HG03571 (cell line): ENCODE measurements around the gene TUFM.
"Not testable (repeated sequence)": the region's sequence is repeated elsewhere in the genome, so short reads cannot be mapped to it uniquely, and the experiment has no call there.

Experiments used
- ATAC-seq: cut with Tn5 transposase; IDR thresholded peaks from one replicate; pipeline ENCODE4 v1.9.1; 2021; ENCODE audit not compliant: unreplicated experiment

The TUFM gene

DNA sequence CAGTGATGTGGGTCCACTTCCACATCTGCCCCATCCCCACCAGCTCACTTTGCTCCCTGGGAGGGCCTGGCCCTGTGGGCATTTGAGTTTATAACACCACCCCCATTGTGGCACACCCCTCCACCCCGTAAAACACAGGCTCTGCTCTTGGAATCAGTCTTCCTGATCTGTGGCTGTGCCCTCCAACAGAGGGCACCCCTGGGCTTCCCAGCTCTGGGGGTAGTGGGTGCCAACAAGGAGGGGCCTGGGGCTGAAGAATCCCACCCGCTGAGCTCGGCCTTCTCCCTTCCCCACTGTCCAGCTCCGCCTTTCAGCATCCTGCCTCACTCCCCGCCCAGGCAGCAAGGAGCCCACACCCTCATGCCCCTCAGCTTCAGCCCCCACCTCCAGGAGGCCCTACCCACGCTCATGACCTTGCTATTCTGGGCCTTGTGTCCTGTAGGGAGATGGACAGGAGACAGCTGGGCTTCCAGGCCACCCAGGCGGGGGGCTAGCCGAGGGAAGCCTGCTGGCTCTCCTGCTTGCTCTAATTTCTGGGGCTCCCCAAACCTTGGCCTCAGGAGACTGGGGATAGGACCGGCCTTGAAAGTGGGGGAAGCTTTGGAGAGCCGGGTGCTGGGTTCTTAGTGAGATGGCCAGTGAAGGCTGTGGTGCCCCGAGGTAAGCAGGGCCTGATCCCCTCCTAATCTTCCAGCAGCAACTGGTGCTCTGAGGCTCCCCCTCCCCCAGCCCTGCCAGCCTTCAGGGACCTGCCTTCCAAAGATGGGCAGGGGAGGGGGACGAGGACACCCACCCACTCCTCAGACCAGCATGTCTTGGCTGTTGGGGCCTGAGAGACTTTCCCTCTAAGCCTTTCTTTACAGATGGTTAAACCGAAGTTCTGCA lies 29.2 kb upstream of the TUFM start:
- no peak for ATAC-seq

DNA sequence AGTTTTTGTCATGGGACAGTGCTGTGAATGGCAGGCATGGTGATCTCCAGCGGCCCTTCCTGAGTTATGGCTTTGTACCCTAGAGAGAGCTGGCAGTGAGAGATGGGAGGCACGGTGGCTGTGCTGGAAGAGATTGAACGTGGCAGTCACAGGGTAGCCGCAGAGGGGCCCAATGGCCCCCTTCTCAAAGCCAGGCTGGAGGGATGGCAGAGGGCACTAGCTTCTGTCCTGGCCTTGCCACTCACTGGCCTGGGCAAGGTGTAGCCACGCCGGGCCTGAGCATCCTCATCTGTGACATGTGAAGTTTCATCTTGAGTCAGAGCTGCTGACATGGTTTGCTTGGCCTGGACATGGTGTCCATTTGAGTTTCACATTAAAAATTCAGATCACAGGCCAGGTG lies 28.3 kb upstream of the TUFM start:
- ATAC-seq, result no peak

DNA sequence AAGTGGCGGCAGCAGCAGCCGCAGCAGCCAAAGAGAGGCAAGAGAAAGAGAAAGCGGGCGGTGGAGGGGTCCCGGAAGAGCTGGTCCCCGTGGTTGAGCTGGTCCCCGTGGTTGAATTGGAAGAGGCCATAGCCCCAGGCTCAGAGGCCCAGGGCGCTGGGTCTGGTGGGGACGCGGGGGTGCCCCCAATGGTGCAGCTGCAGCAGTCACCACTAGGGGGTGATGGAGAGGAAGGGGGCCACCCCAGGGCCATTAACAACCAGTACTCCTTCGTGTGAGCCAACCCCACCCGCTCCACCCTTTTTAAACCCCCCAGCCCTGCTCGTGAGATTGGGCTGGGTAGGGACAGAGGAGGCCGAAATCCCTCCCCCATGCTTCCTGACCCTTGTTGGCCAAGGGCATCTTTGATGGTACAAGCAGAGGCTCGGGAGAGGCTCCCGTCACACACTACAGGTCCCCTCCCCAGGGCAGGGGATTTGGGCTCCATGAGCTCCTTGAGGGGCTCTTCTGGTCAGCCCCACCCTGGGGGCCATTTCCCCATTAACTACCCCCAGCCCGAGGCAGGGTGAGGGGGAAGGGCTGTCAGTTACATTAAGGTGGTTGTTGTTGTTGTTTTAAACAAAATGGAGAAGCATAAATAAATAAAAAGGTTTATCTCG lies 27.5 kb upstream of the TUFM start:
- ATAC-seq, result no peak

DNA sequence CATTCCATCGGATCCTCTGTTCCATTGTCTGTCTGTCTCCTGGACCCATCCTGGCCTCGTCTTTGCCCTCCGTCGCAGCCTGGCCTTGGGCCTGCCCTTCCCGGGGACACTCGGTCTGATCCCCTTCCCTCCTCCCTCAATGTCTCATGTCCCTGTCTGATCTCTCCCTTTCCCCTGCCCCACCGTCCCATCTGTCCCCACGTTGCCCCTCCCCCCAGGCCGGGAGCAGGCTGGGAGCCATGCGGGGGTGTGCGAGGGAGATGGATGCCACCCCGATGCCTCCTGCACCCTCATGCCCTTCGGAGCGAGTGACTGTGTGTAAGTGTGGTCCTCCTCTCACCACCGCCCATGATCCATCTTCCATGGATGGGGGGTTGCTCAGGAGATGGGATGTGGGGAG lies 26.8 kb upstream of the TUFM start:
- ATAC-seq, result no peak

DNA sequence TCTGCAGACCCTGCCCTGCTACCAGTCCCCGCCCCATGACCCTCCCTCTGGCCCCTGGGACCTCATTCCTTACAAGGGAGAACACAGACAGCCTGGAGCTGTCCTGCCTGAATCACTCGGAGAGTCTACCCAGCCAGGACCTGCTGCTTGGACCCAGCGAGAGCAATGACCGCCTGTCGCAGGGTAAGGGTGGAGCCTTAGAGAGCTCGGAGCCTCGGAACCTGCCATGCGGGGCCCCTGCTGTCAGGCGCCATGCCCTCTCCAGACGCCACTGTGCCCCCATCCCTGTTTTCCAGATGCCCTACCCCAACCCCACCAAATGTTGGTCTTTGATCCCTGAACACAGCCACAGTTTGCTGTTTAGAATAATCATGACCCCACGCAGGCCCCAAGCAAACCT lies 23.1 kb upstream of the TUFM start:
- no peak for ATAC-seq

DNA sequence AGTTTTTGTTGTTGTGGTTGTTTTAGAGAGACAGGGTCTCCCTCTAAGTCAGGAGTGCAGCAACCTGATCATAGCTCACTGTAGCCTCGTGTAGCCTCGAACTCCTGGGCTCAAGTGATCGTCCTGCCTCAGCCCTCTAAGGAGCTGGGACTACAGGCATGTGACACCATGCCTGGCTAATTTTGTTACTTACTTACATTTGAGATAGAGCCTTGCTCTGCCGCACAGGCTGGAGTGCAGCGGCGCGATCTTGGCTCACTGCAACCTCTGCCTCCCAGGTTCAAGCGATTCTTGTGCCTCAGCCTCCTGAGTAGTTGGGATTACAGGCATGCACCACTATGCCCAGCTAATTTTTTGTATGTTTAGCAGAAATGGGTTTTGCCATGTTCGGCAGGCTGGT lies 21.5 kb upstream of the TUFM start:
- not testable (repeated sequence) for ATAC-seq

DNA sequence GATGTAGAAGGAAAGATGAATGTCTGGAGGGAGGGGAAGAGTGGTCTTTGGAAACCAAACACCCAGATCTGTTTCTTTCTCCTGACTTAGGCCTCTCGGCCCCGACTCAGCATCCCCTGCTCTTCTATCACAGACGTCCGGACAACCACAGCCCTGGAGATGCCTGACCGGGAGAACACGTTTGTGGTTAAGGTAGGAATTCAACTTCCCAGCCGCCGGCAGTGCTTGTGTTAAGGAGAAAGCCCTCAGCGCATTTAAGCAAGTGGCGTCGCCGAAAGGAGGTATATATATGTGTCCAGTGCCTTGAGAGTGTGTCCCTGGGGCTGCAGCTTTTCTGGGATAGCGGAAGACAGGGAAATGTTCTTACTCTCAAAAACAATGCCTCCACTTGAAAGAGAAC lies 21.1 kb upstream of the TUFM start:
- no peak for ATAC-seq

DNA sequence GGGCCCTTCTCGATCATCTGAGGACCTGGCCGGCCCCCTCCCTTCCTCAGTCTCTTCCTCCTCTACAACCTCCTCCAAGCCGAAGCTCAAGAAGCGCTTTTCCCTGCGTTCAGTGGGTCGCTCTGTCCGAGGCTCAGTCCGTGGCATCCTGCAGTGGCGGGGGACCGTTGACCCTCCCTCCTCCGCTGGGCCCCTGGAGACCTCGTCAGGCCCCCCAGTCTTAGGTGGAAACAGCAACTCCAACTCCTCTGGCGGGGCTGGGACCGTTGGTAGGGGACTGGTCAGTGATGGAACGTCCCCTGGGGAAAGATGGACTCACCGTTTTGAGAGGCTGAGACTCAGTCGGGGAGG lies 20.3 kb upstream of the TUFM start:
- ATAC-seq, result no peak

DNA sequence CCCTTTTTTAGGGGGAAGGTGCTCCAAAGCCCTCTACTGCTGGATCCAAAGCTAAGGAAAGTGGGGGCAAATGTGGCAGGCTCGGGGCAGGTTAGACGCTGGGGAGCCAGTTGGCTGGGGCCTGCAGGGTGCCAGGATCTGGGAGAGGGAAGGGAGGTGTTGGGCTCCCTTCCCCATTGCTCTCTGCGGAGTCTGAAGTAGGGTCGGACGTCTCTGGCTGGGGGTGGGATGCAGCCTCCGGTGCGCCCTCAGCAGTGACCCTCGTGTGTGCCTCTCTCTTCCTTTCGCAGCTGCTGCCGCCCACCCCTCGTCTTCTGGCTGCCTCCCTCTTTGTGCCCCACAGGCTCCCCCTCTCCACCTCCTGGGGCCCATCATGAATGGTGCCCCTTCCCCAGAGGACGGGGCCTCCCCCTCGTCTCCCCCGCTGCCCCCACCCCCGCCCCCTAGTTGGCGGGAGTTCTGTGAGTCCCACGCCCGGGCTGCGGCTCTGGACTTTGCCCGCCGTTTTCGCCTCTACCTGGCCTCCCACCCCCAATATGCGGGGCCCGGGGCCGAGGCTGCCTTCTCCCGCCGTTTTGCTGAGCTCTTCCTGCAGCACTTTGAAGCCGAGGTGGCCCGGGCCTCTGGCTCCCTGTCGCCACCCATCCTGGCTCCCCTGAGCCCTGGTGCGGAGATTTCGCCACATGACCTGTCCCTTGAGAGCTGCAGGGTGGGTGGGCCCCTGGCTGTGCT lies 19.7 kb upstream of the TUFM start:
- no peak for ATAC-seq

DNA sequence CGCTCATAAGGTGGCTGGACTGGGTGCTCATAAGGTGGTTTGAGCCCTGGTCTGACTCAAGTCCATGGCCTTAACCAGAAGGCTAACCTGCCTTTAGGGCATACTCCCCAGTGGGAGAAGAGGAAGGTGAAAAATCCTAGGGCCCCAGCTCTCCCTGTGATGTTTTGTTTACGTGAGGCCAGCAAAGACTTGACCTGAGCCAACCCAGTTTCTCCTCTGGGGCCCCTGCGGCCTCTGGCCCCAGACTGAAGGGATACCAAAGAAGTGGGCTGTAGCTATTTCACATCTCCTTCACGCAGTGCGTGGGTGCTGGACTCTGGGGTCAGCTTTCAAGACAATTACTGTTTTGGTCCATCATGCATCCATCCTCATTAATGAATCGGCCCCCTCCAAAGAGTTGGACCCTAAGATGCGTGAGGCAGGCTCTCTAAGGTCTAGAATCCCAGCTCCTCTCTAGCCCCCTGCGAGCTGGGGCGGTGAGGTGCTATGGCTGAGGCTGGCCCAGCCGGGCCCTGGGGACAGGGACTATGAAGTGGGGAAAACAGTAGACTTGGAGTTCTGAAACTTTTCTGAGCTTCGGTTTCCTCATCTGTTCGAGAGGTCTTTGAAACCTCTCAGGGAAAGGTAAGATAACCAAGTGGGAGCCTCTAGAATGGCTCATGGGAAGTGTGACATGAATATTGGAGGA lies 19.0 kb upstream of the TUFM start:
- ATAC-seq, result no peak

DNA sequence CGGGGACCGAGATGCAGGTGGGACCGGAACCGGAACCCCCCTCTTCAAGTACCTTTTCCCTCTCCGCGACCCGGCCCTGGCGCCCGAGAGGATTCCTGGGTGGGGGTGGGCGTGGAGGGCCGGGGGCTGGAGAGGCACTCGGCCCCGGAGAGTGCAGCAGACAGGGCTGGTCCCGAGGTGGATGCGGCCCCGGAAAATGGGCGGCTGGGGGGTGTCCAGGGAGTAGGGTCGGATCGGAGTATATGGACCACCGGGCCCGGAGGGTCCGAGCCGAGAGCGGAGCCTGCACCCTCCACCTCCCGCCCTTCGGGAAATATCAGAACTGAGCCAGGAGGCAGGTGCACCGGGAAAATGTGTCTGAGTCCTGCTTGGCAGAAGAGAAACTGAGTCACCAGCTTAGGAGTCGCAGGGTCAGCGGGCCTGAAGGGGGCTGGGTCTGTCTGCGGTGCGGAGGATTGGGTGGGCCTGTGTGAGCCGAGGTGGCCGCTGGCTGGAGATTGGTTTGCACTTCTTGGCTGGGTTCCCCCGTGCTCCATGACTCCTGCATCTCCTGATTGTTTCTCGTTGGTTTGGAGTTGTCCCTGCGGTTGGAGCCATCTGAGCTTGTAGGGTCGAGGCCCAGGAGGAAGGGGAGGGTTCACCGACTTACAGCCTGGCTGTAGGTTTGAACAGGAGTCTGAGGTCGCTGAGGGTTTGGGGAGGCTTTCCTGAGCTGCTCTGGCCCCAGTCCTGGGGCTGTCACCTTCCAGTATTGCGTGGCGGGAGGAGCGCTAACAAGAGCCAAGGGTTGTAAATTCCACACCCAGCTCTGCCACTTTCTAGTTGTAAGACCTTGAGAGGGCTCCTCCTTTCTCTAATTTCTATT lies 18.0 kb upstream of the TUFM start:
- ATAC-seq, result peak; percentile 1

DNA sequence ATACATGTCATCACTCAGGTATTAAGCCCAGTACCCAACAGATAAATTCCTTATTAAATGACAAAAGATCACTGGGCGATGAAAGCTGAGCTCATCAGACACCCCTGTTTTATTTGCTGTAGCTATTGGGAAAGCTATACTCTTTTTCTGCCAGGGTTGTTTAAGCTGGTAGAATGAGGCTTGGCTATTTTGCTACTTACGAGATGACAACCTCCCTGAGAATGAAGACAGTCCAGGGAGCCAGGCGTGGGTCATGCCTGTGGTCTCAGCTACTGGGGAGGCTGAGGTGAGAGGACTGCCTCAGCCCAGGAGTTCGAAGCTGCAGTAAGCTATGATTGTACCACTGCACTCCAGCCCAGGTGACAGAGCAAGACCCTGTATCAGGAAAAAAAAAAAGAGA lies 13.2 kb upstream of the TUFM start:
- ATAC-seq, result no peak

DNA sequence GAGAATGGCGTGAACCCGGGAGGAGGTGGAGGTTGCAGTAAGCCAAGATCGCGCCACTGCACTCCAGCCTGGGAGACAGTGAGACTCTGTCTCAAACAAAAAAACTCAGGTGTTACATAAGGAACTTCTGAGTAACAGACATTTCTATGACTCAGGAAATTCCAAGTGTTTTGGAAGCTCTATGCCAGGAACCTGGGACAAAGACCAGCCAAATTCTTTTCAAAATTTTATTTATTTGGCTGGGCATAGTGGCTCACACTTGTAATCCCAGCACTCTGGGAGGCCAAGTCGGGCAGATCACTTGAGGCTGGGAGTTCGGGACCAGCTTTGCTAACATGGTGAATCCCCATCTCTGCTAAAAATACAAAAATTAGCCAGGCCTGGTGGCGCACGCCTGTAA lies 12.3 kb upstream of the TUFM start:
- ATAC-seq, result no peak

DNA sequence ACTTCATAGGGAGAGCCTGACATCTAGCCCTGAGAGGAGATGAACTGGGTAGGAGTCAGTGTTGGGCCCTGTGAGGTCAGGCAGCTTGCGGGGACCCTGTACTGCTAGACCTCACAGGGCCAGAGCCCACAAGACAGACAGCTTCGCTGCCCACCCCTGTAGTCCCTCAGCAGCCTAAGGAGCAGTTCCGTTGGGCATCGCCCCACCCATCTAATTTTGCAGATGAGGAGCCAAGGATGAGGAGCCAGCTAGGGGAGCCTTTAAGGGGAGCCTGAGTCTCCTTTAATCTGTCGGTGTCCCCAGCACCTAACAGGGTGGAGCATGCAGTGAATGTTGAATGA lies 755 bp upstream of the TUFM start:
- no peak for ATAC-seq

DNA sequence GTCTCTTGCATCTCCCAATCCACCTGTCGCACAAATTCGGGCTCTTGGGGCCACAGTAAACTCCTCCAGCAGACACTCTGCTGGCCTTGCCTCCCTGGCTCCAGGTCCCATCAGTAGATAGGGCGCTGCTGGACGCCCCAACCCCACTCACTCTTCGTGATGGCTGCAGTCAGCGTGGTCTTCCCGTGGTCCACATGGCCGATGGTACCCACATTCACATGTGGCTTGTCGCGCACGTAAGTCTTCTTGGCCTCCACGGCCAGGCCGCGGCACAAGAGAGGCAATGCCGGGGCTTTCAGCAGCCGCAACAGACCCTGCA lies 428 bp downstream of the TUFM start:
- no peak for ATAC-seq

DNA sequence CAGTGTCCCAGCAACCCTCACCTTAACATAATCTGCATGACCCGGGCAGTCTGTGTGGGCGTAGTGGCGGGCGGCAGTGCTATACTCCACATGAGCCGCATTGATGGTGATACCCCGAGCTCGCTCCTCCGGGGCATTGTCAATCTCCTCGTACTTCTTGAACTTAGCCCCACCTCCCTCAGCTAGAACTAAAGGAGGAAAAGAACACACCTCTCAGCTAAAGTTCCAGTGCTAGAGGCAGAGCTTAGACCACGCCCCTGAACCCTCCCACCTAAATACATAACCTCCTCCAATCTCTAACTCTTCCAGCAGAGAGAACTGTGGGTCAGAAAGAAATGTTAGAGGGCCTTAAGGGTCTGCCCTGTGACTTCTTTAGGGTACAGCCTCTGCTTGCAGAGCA lies 855 bp downstream of the TUFM start:
- no peak for ATAC-seq

DNA sequence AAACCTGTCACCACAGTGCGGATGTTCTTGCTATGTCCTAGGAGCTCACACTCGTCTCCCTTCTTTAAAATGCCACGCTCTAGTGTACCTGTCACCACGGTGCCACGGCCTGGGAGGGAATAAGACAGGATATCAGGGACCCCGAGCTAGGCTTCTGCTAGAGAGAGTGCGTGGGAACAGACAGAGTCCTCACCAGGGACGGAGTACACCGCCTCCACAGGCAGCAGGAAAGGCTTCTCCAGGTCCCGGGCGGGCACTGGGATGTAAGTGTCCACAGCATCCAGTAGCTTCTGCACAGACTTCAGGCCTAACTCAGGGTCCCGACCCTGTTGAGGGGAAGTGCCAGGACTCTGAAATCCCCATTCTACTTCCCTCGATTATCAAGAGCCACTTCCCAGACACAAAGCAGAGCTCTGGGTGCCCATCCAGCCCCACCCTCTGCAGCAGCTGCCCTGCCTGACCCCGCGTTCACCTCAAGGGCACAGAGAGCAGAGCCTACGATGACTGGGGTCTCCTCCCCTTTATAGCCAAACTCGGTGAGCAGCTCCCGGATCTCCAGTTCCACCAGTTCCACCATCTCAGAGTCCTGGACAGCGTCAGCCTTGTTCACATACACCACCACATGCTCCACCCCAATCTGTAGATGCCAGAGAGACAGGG lies 1.8 kb downstream of the TUFM start:
- no peak for ATAC-seq

DNA sequence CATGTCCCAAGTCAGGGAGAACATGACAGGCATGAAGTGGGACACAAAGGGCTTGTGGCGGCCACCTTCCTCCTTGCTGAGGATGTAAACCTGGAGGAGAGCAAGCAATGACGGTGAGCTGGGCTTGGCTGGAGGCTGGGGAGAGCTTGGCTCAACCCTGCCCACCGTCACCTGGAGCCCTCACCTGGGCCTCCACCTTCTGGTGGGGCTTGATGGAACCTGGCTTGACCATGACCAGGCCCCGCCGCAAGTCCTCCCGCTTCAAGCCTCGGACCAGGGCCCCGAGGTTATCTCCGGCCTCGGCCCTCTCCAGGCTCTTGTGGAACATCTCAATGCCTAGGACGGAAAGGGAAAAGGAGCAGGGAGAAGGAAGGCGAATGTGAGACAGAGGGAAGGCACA lies 2.4 kb downstream of the TUFM start:
- no peak for ATAC-seq

DNA sequence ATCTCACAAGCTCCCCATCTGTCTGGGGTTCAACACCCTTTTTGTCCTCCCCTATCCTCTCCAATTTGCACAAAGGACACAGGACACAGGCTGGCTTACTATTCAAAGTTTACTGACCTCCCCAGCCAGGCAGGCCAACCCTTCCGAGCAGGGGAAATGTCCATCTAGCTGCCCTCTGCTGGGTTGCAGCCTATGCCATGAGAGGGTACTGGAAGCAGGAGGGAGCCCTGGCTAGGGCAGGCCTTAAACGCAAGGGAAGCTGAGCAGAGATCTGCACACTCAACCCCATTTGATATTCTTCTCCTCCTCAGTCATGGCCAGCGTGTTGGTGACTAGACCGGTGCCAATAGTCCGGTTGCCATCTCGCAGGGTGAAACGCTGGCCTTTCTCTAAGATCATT lies 3.5 kb downstream of the TUFM start:
- ATAC-seq, result no peak

DNA sequence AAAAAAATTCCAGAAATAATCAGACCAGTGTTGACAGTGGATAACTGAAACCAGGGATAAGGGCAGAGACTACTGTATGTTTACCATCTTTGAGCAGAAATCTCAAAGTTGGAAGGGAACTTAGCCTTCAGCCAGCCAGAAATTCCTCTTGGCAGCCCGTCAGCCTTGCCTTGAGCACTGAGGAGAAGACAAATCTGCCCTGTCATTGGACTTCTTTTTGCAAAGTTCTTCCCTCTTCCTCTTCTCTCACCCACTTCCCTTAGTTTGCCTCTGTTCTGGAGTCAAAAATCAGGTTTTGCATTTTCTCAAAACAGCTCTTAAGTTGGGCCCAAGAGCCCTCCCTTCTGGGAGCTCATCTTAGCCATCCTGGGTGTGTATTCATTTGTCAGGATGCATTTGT lies 6.2 kb downstream of the TUFM start:
- no peak for ATAC-seq
